HG03571 (cell line): ENCODE results near the gene ZFPL1.

Source experiments
- ATAC-seq: cut with Tn5 transposase; IDR thresholded peaks from one replicate; pipeline ENCODE4 v1.9.1; 2021; ENCODE audit not compliant: unreplicated experiment

The ZFPL1 gene

GRCh38 chr11:65128182-65129145 lies 44.4 kb downstream of the ZFPL1 start:
- ATAC-seq, result no peak

GRCh38 chr11:65129649-65130441 lies 45.8 kb downstream of the ZFPL1 start:
- no peak for ATAC-seq

- ATAC-seq, result no peak
Observed at GRCh38 chr11:65130631-65131416, 46.8 kb downstream of the ZFPL1 start.

- no peak for ATAC-seq
Observed at GRCh38 chr11:65131417-65131776, 47.4 kb downstream of the ZFPL1 start.

- no peak for ATAC-seq
Observed at GRCh38 chr11:65131895-65132237, 47.8 kb downstream of the ZFPL1 start.

GRCh38 chr11:65132238-65132987 lies 48.4 kb downstream of the ZFPL1 start:
- ATAC-seq, result peak; percentile 35

- no peak for ATAC-seq
Observed at GRCh38 chr11:65132988-65133700, 49.1 kb downstream of the ZFPL1 start.

- ATAC-seq, result no peak
Observed at GRCh38 chr11:65133724-65134123, 49.7 kb downstream of the ZFPL1 start.

GRCh38 chr11:65134240-65134951 lies 50.4 kb downstream of the ZFPL1 start, which contains the start of gene SYVN1:
SYVN1 (minus strand) TSS chr11:65134519; CDS start chr11:65133601, 918 bp downstream.
- peak; percentile 43 for ATAC-seq

- ATAC-seq, result peak; percentile 52
Observed at GRCh38 chr11:65134952-65135632, 51.1 kb downstream of the ZFPL1 start.

GRCh38 chr11:65135633-65136145 lies 51.7 kb downstream of the ZFPL1 start:
- ATAC-seq, result no peak

- ATAC-seq, result no peak
Observed at GRCh38 chr11:65136515-65137096, 52.6 kb downstream of the ZFPL1 start.
